Smooth muscle cell (in vitro differentiated cells): Measurements from ENCODE around the gene RUNX3. TPM values are rescaled to one million over a fixed set of nuclear protein-coding genes. Genes with fewer than 3 reads are reported as not detected.

ENCODE experiments used
- DNase-seq: peaks from one replicate; lab custom pipeline; 2025; ENCODE audit not compliant: unreplicated experiment; lab: John Stamatoyannopoulos, UW
- H2AFZ ChIP-seq: fragments of 200-600 bp; sonication (generic); 2 replicates; pipeline ENCODE4 v1.6.0; 2016; ENCODE audit warnings: antibody characterized with exemption, low read depth, mild to moderate bottlenecking
- H3F3A ChIP-seq: fragments of 200-600 bp; sonication (generic); 2 replicates; pipeline ENCODE4 v1.6.0; 2017; ENCODE audit warnings: antibody characterized with exemption, low read depth
- H3K27ac ChIP-seq: fragments of 200-600 bp; sonication (generic); 2 replicates; pipeline ENCODE4 v1.5.1; 2016; ENCODE audit warnings: low read depth, mild to moderate bottlenecking
- H3K27me3 ChIP-seq: fragments of 200-600 bp; sonication (generic); 2 replicates; pipeline ENCODE4 v1.6.1; 2016; ENCODE audit warnings: low read depth, mild to moderate bottlenecking
- H3K36me3 ChIP-seq: fragments of 200-600 bp; sonication (generic); 2 replicates; pipeline ENCODE4 v1.5.1; 2016; ENCODE audit warnings: low read depth
- H3K4me1 ChIP-seq: fragments of 200-600 bp; sonication (generic); 2 replicates; pipeline ENCODE4 v1.5.1; 2016; ENCODE audit warnings: low read depth
- H3K4me2 ChIP-seq: fragments of 200-600 bp; sonication (generic); 2 replicates; pipeline ENCODE4 v1.6.0; 2016; ENCODE audit warnings: mild to moderate bottlenecking
- H3K4me3 ChIP-seq: fragments of 200-600 bp; sonication (generic); 2 replicates; pipeline ENCODE4 v1.5.1; 2016; ENCODE audit warnings: mild to moderate bottlenecking
- H3K79me2 ChIP-seq: fragments of 200-600 bp; sonication (generic); 2 replicates; pipeline ENCODE4 v1.6.0; 2016; ENCODE audit warnings: low read depth, mild to moderate bottlenecking
- H3K9ac ChIP-seq: fragments of 200-600 bp; sonication (generic); 2 replicates; pipeline ENCODE4 v1.6.0; 2016; ENCODE audit warnings: low read depth
- H3K9me3 ChIP-seq: fragments of 200-600 bp; sonication (generic); replicated peaks from 2 replicates; pipeline ENCODE4 v1.5.1; 2016; ENCODE audit warnings: low read depth
- H4K20me1 ChIP-seq: fragments of 200-600 bp; sonication (generic); 2 replicates; pipeline ENCODE4 v1.6.0; 2016; ENCODE audit warnings: low read depth
- WGBS: methylation state at CpG from one replicate; pipeline ENCODE4 v1.1.7; 2016; ENCODE audit warnings: low lambda C conversion rate; 5-methylcytosine and 5-hydroxymethylcytosine counted together
- polyA plus RNA-seq: library from polyadenylated mRNA; unstranded; fragments of >200 nt; fragmentation: Nextera tagmentation; extraction: Ambion mirVana; gene quantifications from 2 replicates; pipeline ENCODE4 v1.2.1, GENCODE V29; 2016
- total RNA-seq: library from RNA; depleted of rRNA; stranded (reverse); fragments of >200 nt; gene quantifications from 2 replicates; pipeline ENCODE4 v1.2.3, GENCODE V29; 2014
- TF ChIP-seq, protein P1 (sequence below): fragments of 200-600 bp; sonication (generic); IDR thresholded peaks from 2 replicates; pipeline ENCODE4 v1.5.1; 2017; ENCODE audit warnings: borderline replicate concordance, mild to moderate bottlenecking, antibody characterized with exemption; ENCODE audit not compliant: insufficient read depth, poor library complexity, severe bottlenecking

RUNX3 gene
- total and polyA plus RNA-seq, 2 experiments from 2014 or later = 4.5 to 8.2 TPM

DNA sequence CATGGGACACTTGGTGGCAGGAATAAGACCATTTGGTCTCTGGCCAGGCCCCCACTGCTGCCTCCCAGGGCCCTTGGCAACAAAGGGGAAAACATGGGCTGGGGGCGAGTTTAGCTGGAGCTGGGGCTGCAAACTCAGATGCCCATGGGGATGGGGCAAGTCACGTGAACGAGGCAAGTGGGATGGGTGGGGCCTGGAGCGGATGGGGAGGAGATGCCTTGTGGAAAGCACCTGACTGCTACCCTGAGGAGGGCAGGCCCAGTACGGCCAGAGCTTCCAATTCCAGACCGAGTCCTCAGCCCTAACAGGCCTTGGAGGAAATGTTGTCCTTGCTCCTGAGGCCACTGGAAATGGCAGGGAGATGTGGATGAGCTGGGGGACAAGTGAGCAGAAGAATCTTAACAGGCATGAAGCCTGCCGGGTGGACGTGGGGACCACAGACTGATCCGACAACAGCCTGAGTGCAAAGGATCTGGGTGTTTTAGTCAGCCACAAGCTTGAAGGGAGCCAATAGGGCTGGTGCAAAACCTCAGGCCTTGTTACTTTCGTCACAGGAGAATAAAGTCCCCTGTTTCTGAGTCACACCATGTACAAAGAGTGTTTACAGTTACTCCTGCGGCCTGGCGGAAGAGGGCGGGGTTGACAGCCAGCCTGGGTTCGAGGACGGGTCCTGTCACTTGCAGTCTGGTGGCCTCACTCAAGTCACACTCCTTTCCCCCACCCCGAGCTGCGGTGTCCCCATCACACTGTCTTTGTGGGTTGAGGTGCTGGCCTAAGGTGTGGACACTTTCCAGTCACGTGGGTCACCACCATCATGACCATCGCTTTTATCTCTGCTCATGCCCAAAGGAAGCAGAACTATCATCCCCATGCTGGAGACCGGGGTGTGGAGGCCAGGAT, 19.1 kb downstream of the RUNX3 start:
- no peaks in the 10 kb centered on the region for H3K36me3 ChIP-seq
- no peak overlapping the region for H3K4me3 ChIP-seq
- peak overlapping the region; percentile 52 for H3K27ac ChIP-seq
- H3F3A ChIP-seq = peaks cover 6% of the 10 kb centered on the region
- H3K4me1 ChIP-seq = peaks cover 7% of the 10 kb centered on the region
- TF ChIP-seq, protein P1, sequence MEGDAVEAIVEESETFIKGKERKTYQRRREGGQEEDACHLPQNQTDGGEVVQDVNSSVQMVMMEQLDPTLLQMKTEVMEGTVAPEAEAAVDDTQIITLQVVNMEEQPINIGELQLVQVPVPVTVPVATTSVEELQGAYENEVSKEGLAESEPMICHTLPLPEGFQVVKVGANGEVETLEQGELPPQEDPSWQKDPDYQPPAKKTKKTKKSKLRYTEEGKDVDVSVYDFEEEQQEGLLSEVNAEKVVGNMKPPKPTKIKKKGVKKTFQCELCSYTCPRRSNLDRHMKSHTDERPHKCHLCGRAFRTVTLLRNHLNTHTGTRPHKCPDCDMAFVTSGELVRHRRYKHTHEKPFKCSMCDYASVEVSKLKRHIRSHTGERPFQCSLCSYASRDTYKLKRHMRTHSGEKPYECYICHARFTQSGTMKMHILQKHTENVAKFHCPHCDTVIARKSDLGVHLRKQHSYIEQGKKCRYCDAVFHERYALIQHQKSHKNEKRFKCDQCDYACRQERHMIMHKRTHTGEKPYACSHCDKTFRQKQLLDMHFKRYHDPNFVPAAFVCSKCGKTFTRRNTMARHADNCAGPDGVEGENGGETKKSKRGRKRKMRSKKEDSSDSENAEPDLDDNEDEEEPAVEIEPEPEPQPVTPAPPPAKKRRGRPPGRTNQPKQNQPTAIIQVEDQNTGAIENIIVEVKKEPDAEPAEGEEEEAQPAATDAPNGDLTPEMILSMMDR = no peak
- H2AFZ ChIP-seq = no peak overlapping the region
- DNase-seq = no peak
- no peaks in the 10 kb centered on the region for H3K79me2 ChIP-seq
- H3K4me2 ChIP-seq = no peak overlapping the region
- H3K27me3 ChIP-seq = no peaks in the 10 kb centered on the region
- 72% methylated on average over 20 of the region's 20 CpGs for WGBS
- no peak overlapping the region for H3K9ac ChIP-seq
- peaks cover 60% of the 10 kb centered on the region for H4K20me1 ChIP-seq
- no peaks in the 10 kb centered on the region for H3K9me3 ChIP-seq

DNA sequence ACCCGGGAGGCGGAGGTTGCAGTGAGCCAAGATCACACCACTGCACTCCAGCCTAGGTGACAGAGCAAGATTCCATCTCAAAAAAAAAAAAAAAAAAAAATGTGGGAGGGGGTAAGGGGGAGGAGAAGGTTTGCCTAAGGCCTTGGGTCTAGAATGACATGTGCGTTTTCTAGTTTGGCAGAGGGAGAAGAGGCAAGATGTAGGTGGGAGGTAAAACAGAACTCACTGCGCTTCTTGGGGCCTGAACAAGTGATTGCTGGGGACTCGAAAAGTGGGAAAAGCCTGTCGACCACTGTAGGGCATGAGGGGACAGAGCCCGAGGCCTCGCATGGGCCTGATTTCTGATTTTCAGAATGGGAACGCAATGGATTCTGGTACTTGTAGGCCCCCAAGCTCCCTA, 19.9 kb downstream of the RUNX3 start:
- H3K27ac ChIP-seq = peak overlapping the region; percentile 52
- H3K4me2 ChIP-seq = no peak overlapping the region
- TF ChIP-seq, protein P1 = no peak
- WGBS = 95% methylated on average over 8 of the region's 9 CpGs
- H3K79me2 ChIP-seq = no peaks in the 10 kb centered on the region
- no peak overlapping the region for H3K9ac ChIP-seq
- peaks cover 7% of the 10 kb centered on the region for H3K4me1 ChIP-seq
- no peak for DNase-seq
- H3K36me3 ChIP-seq = no peaks in the 10 kb centered on the region
- H2AFZ ChIP-seq = no peak overlapping the region
- H4K20me1 ChIP-seq = peaks cover 59% of the 10 kb centered on the region
- H3K4me3 ChIP-seq = no peak overlapping the region
- H3K9me3 ChIP-seq = no peaks in the 10 kb centered on the region
- no peaks in the 10 kb centered on the region for H3K27me3 ChIP-seq
- H3F3A ChIP-seq = peaks cover 6% of the 10 kb centered on the region

DNA sequence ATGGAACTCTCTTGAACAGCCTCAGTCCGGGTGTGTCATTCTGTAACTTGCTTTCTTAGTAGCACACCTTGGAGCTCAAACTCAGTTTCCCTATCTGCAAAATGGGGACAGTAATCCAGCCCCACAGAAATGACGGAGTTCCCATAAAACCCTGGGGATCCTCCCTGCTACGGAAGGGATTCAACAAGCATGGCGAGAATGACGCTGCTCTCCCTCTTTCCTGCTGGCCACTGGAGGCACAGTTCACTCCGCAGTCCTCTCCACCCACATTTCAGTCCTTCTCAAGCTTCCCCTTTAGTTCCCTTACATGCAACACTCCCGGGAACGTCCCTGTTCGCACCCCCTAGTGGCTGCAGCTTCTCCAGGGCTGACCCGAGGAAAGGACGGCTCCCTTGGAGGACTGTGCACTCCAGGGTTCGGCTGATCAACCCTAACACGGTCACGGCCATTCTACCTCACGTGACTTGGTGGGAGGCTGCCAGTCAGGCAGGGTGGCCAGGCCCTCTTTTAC, 20.6 kb downstream of the RUNX3 start:
- no peak overlapping the region for H3K27ac ChIP-seq
- no peak for DNase-seq
- H2AFZ ChIP-seq = no peak overlapping the region
- H3K27me3 ChIP-seq = no peaks in the 10 kb centered on the region
- peaks cover 4% of the 10 kb centered on the region for H3K4me1 ChIP-seq
- H3K9ac ChIP-seq = no peak overlapping the region
- no peak overlapping the region for H3K4me2 ChIP-seq
- no peak overlapping the region for H3K4me3 ChIP-seq
- H3K79me2 ChIP-seq = no peaks in the 10 kb centered on the region
- H4K20me1 ChIP-seq = peaks cover 54% of the 10 kb centered on the region
- TF ChIP-seq, protein P1 = peak; percentile 36
- no peaks in the 10 kb centered on the region for H3K36me3 ChIP-seq
- WGBS = 39% methylated on average over 15 of the region's 15 CpGs
- no peaks in the 10 kb centered on the region for H3K9me3 ChIP-seq
- H3F3A ChIP-seq = peaks cover 6% of the 10 kb centered on the region
